Heart left ventricle (tissue), 16 donors: ENCODE measurements around the gene PLEKHA7. TPM values are rescaled to one million over a fixed set of nuclear protein-coding genes. Genes with fewer than 3 reads are reported as not detected.
A peak's percentile ranks its signal among the peaks of the same experiment; 100 is the strongest.

Experiments
- ATAC-seq, 4 donors: fragments of 200-7000 bp; cut with Tn5 transposase; one replicate each; pipeline ENCODE4 v1.9.1; 2020 to 2022; ENCODE audit warnings: moderate library complexity in 4 of 4, mild to moderate bottlenecking in 3 of 4, moderate number of reproducible peaks in 1 of 4
- DNase-seq, 5 donors: peaks; one replicate each; pipeline ENCODE4 v3.0.0-alpha.2; 2020
- H3K27ac ChIP-seq, 12 donors: fragments of 200-600 bp; sonication (generic) in 4 of 12; one replicate each; pipeline versions ENCODE4 v1.5.0 to v1.8.0; 2016 to 2022; ENCODE audit warnings: mild to moderate bottlenecking in 2 of 12
- H3K27me3 ChIP-seq, 9 donors: fragments of 200-600 bp; sonication (generic) in 2 of 9; one replicate each; pipeline versions ENCODE4 v1.5.1 to v1.8.0; 2016 to 2022; ENCODE audit warnings: mild to moderate bottlenecking in 3 of 9
- H3K36me3 ChIP-seq, 9 donors: fragments of 200-600 bp; sonication (generic) in 2 of 9; one replicate each; pipeline versions ENCODE4 v1.5.0 to v1.8.0; 2018 to 2022; ENCODE audit warnings: mild to moderate bottlenecking in 2 of 9
- H3K4me1 ChIP-seq, 12 donors: fragments of 200-600 bp; sonication (generic) in 4 of 12; one replicate each; pipeline versions ENCODE4 v1.5.0 to v1.8.0; 2016 to 2022; ENCODE audit warnings: mild to moderate bottlenecking in 3 of 12
- H3K4me3 ChIP-seq, 12 donors: fragments of 200-600 bp; sonication (generic) in 4 of 12; one replicate each; pipeline versions ENCODE4 v1.5.0 to v1.8.0; 2017 to 2022; ENCODE audit warnings: mild to moderate bottlenecking in 9 of 12, moderate library complexity in 4 of 12
- H3K9me3 ChIP-seq, 12 donors: fragments of 200-600 bp; sonication (generic) in 4 of 12; one replicate each; pipeline versions ENCODE4 v1.5.0 to v1.8.0; 2016 to 2022; ENCODE audit warnings: mild to moderate bottlenecking in 1 of 12
- POLR2A ChIP-seq, 2 donors: fragments of 450-650 bp; IDR thresholded peaks; one replicate each; pipeline ENCODE4 v1.6.1; 2017; ENCODE audit warnings: antibody characterized with exemption in 2 of 2, mild to moderate bottlenecking in 2 of 2, moderate library complexity in 2 of 2
- WGBS, 4 donors: extraction: QIAGEN DNeasy Blood & Tissue Kit in 2 of 4; methylation state at CpG; one replicate each; pipeline versions ENCODE4 v1.1.5 to v1.1.7; 2013 to 2018; 5-methylcytosine and 5-hydroxymethylcytosine counted together
- intact Hi-C, 10 donors: fragments of 100-400 bp; cut with DNase I; formaldehyde crosslinking; loops; one replicate each; pipeline versions ENCODE4 v1.11.1 to v1.14.2; 2022
- polyA plus RNA-seq, 2 donors: library from polyadenylated mRNA; stranded (reverse); fragments of 200-250 nt; gene quantifications; one replicate each; pipeline ENCODE4 v1.2.3, GENCODE V29; 2013
- total RNA-seq, 9 donors: library from RNA; depleted of rRNA in 2 of 9; stranded (reverse); fragments of >200 nt in 2 of 9; fragmentation: NEBNext Ultra II Directional in 3 of 9; extraction: Animal tissue kit (Norgen Biotek cat#: 25700) in 3 of 9; gene quantifications; one replicate each; pipeline versions ENCODE4 v1.1.0 to v1.2.4, GENCODE V29; 2016 to 2023
- TF ChIP-seq, protein P1 (sequence below), 12 donors: fragments of 200-600 bp; sonication (generic) in 4 of 12; IDR thresholded peaks; one replicate each; pipeline versions ENCODE4 v1.5.0 to v1.8.0; 2018 to 2022; ENCODE audit warnings: antibody characterized with exemption in 12 of 12, mild to moderate bottlenecking in 5 of 12
- donor health status: ischemic (EF 13 %, LVEDD 7.1; RV severe dilation, severe dysfunction).
- donor health status: healthy with polysubstance abuse.
- donor health status: DM: no; HTN: yes; CAD: no.
- donor health status: DM: no; HTN: no; CAD: no.
- donor health status: ischemic (EF 25% LVEDD 6.9; RV normal size, moderate dysfunction).
- donor health status: ischemic (EF 25% LVEDD 5.7; RV mildly dilated, moderate dysfunction).
- donor health status: healthy.
- donor health status: DM: yes; HTN: yes; CAD: no.
- donor health status: ischemic (EF 35%, LVEDD 5.7; RV mildly dilated, moderate dysfunction).
- donor health status: nonischemic (EF 11% LVEDD 7.7; RV severe dilation, severe dysfunction).
- donor health status: DM: yes; HTN: yes; CAD: no.
- donor health status: PGD.
- donor health status: ischemic (EF 29% LVEDD 5.4; RV normal size, mild dysfunction).
- donor health status: nonischemic (EF 23%, LVEDD 6.1; RV moderate dilation, normal function).

PLEKHA7 gene
- total and polyA plus RNA-seq, 11 donors: 13.1 to 57.5 (median 23.5) TPM

- no peak for TF ChIP-seq POLR2A (IDR thresholded peaks at IDR 0.05)
- TF ChIP-seq, protein P1, sequence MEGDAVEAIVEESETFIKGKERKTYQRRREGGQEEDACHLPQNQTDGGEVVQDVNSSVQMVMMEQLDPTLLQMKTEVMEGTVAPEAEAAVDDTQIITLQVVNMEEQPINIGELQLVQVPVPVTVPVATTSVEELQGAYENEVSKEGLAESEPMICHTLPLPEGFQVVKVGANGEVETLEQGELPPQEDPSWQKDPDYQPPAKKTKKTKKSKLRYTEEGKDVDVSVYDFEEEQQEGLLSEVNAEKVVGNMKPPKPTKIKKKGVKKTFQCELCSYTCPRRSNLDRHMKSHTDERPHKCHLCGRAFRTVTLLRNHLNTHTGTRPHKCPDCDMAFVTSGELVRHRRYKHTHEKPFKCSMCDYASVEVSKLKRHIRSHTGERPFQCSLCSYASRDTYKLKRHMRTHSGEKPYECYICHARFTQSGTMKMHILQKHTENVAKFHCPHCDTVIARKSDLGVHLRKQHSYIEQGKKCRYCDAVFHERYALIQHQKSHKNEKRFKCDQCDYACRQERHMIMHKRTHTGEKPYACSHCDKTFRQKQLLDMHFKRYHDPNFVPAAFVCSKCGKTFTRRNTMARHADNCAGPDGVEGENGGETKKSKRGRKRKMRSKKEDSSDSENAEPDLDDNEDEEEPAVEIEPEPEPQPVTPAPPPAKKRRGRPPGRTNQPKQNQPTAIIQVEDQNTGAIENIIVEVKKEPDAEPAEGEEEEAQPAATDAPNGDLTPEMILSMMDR (IDR thresholded peaks at IDR 0.05): no peak
- ATAC-seq: no peak
- no peak for DNase-seq
- no peaks in the 10 kb centered on the region for H3K27me3 ChIP-seq
- no peaks in the 10 kb centered on the region for H3K9me3 ChIP-seq
- peak overlapping the region in 2 of 12 donors; percentile 28 to 44 for H3K27ac ChIP-seq
- H3K36me3 ChIP-seq: peaks cover 0 to 22% (median 7%) of the 10 kb centered on the region in 9 donors
- WGBS, 4 donors: 58 to 72% (median 68%) methylated on average over 7 of the region's 7 CpGs
- H3K4me1 ChIP-seq: peaks cover 0 to 83% (median 43%) of the 10 kb centered on the region in 12 donors
- intact Hi-C loops: loop anchor here in 9 of 10 donors (2.0 to 10.0 kb wide), 10 partner anchors 35 to 718 kb away; no protein-coding TSS in a partner anchor
- no peak overlapping the region for H3K4me3 ChIP-seq
These were observed 227.0 kb downstream of the PLEKHA7 start for GRCh38 chr11:16787035-16787742.

GRCh38 chr11:16786131-16786530 lies 228.1 kb downstream of the PLEKHA7 start:
- Histone ChIP-seq H3K27me3 (no peaks in the 10 kb centered on the region), H3K4me1 (peaks cover 0 to 75% (median 40%) of the 10 kb centered on the region in 12 donors), H3K9me3 (no peaks in the 10 kb centered on the region), H3K36me3 (peaks cover 0 to 12% (median 7%) of the 10 kb centered on the region in 9 donors), H3K27ac (peak overlapping the region in 1 of 12 donors; percentile 44), H3K4me3 (no peak overlapping the region)
- ATAC-seq: no peak
- intact Hi-C loops: loop anchor here in 9 of 10 donors (2.0 to 10.0 kb wide), 10 partner anchors 36 to 719 kb away; no protein-coding TSS in a partner anchor
- WGBS, 4 donors: 64 to 81% (median 67%) methylated on average over 6 of the region's 6 CpGs
- DNase-seq: no peak
- TF ChIP-seq, protein P1 (IDR thresholded peaks at IDR 0.05): no peak
- no peak for TF ChIP-seq POLR2A (IDR thresholded peaks at IDR 0.05)

- intact Hi-C loops: loop anchor here in 9 of 10 donors (1.0 to 10.0 kb wide), 12 partner anchors 37 to 719 kb away; no protein-coding TSS in a partner anchor
- H3K9me3 ChIP-seq: no peaks in the 10 kb centered on the region
- H3K36me3 ChIP-seq: peaks cover 0 to 7% (median 3%) of the 10 kb centered on the region in 9 donors
- WGBS, 4 donors: 43 to 53% (median 48%) methylated on average over 6 to 7 of the region's 7 CpGs
- peaks cover 0 to 71% (median 35%) of the 10 kb centered on the region in 12 donors for H3K4me1 ChIP-seq
- H3K4me3 ChIP-seq: no peak overlapping the region
- peak in 4 of 5 donors; percentile 68 to 75 (median 71) for DNase-seq
- TF ChIP-seq POLR2A (IDR thresholded peaks at IDR 0.05): no peak
- TF ChIP-seq, protein P1 (IDR thresholded peaks at IDR 0.05): peak; percentile 80 to 97 (median 88)
- peak; percentile 33 to 77 (median 72) for ATAC-seq
- H3K27ac ChIP-seq: peak overlapping the region in 5 of 12 donors; percentile 28 to 68 (median 46)
- H3K27me3 ChIP-seq: no peaks in the 10 kb centered on the region
These were observed 228.6 kb downstream of the PLEKHA7 start for GRCh38 chr11:16785520-16786128.

DNA sequence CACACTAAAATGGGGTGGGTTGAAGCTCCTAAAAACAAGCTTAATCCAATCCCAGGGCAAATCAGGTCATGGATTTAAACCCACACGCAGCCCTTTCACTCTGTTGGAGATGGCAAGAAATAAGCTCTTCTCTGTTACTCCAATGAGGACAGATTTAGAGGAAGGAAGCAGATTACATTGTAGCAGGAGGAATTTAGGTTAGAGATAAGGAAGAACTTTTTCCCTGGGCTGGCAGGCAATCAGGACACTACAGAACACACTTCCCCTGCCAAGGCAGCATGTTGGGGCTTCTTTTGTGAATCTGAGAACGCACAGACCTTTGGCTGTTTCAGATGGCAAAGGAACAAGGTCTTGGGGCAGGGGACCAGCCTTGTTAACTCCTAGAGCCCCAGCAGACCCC lies 229.5 kb downstream of the PLEKHA7 start:
- DNase-seq (no peak), ATAC-seq (peak; percentile 4 to 24 (median 14))
- H3K4me1 ChIP-seq: peaks cover 0 to 70% (median 36%) of the 10 kb centered on the region in 12 donors
- intact Hi-C loops: loop anchor here in 9 of 10 donors (1.0 to 10.0 kb wide), 11 partner anchors 38 to 720 kb away; no protein-coding TSS in a partner anchor
- TF ChIP-seq, protein P1 (IDR thresholded peaks at IDR 0.05): no peak
- no peak for TF ChIP-seq POLR2A (IDR thresholded peaks at IDR 0.05)
- 31 to 52% (median 41%) methylated on average over 2 of the region's 2 CpGs for WGBS, 4 donors
- no peak overlapping the region for H3K4me3 ChIP-seq
- no peaks in the 10 kb centered on the region for H3K27me3 ChIP-seq
- peaks cover 0 to 2% (median 0%) of the 10 kb centered on the region in 9 donors for H3K36me3 ChIP-seq
- no peaks in the 10 kb centered on the region for H3K9me3 ChIP-seq
- peak overlapping the region in 6 of 12 donors; percentile 5 to 68 (median 46) for H3K27ac ChIP-seq
